Activated CD4-positive, CD25-positive, alpha-beta regulatory T cell treated with anti-CD3 and anti-CD28 coated beads, Interleukin-2, amount 50 U/mL, for 24 hours (primary cell): ENCODE results near the gene DDAH1.

Experiments used
- ATAC-seq, 2 donors: fragments of 150-1000 bp; cut with Tn5 transposase; one replicate each; pipeline ENCODE4 v1.10.0; 2021; ENCODE audit warnings: mild to moderate bottlenecking in 1 of 2, moderate library complexity in 1 of 2

Gene DDAH1

GRCh38 chr1:85437139-85437538, 27.8 kb downstream of the DDAH1 start:
- no peak for ATAC-seq

- no peak for ATAC-seq
Measured at GRCh38 chr1:85433096-85433495, 31.9 kb downstream of the DDAH1 start.

- no peak for ATAC-seq
Measured at GRCh38 chr1:85428471-85429089, 36.4 kb downstream of the DDAH1 start.

- ATAC-seq: no peak
Measured at GRCh38 chr1:85427849-85428248, 37.1 kb downstream of the DDAH1 start.

- ATAC-seq: no peak
Measured at GRCh38 chr1:85427331-85427730, 37.6 kb downstream of the DDAH1 start.

- no peak for ATAC-seq
Measured at GRCh38 chr1:85421179-85421578, 43.8 kb downstream of the DDAH1 start.

- no peak for ATAC-seq
Measured at GRCh38 chr1:85420199-85420598, 44.8 kb downstream of the DDAH1 start.

GRCh38 chr1:85417876-85418275, 47.1 kb downstream of the DDAH1 start:
- no peak for ATAC-seq

- ATAC-seq: no peak
Measured at GRCh38 chr1:85417017-85417416, 47.9 kb downstream of the DDAH1 start.

GRCh38 chr1:85413169-85413568, 51.8 kb downstream of the DDAH1 start:
- no peak for ATAC-seq

- ATAC-seq: no peak
Measured at GRCh38 chr1:85411567-85412305, 53.2 kb downstream of the DDAH1 start.

GRCh38 chr1:85409516-85409915, 55.4 kb downstream of the DDAH1 start:
- no peak for ATAC-seq

- ATAC-seq: no peak
Measured at GRCh38 chr1:85407746-85408377, 57.1 kb downstream of the DDAH1 start.

GRCh38 chr1:85406887-85407533, 57.9 kb downstream of the DDAH1 start:
- no peak for ATAC-seq

GRCh38 chr1:85406081-85406480, 58.9 kb downstream of the DDAH1 start:
- ATAC-seq: no peak

GRCh38 chr1:85404408-85404807, 60.6 kb downstream of the DDAH1 start:
- ATAC-seq: no peak

GRCh38 chr1:85398391-85399064, 66.4 kb downstream of the DDAH1 start:
- no peak for ATAC-seq

GRCh38 chr1:85397490-85398032, 67.4 kb downstream of the DDAH1 start:
- ATAC-seq: no peak

GRCh38 chr1:85396194-85396593, 68.8 kb downstream of the DDAH1 start:
- no peak for ATAC-seq

GRCh38 chr1:85394130-85394529, 70.8 kb downstream of the DDAH1 start:
- ATAC-seq: no peak

GRCh38 chr1:85393490-85393889, 71.5 kb downstream of the DDAH1 start:
- no peak for ATAC-seq

- ATAC-seq: no peak
Measured at GRCh38 chr1:85388416-85388815, 76.5 kb downstream of the DDAH1 start.

GRCh38 chr1:85387781-85388180, 77.2 kb downstream of the DDAH1 start:
- no peak for ATAC-seq
